GM23338 (cell line): ENCODE data around the gene ZNF831. TPM values are rescaled to one million over a fixed set of nuclear protein-coding genes. Genes with fewer than 3 reads are reported as not detected.

Experiments used
- ATAC-seq: fragments of 200-7000 bp; cut with Tn5 transposase; 3 replicates; pipeline ENCODE4 v1.9.1; 2020
- DNase-seq: peaks from one replicate; pipeline ENCODE4 v3.0.0-alpha.2; 2015; ENCODE audit warnings: low spot score
- H2AFZ ChIP-seq: fragments of 200-600 bp; sonication (generic); 2 replicates; pipeline ENCODE4 v1.8.0; 2016; ENCODE audit warnings: antibody characterized with exemption, mild to moderate bottlenecking, moderate library complexity
- H3F3A ChIP-seq: fragments of 200-600 bp; sonication (generic); replicated peaks from 2 replicates; pipeline ENCODE4 v1.8.0; 2017; ENCODE audit warnings: antibody characterized with exemption, mixed run types, low read depth
- H3K27ac ChIP-seq: fragments of 200-600 bp; sonication (generic); 2 replicates; pipeline ENCODE4 v1.6.1; 2016; ENCODE audit warnings: low read depth
- H3K27me3 ChIP-seq: fragments of 200-600 bp; sonication (generic); 2 replicates; pipeline ENCODE4 v1.8.0; 2016; ENCODE audit warnings: mild to moderate bottlenecking, mixed run types, moderate library complexity; ENCODE audit not compliant: insufficient read depth
- H3K36me3 ChIP-seq: fragments of 200-600 bp; sonication (generic); 2 replicates; pipeline ENCODE4 v1.8.0; 2016; ENCODE audit warnings: mild to moderate bottlenecking; ENCODE audit not compliant: insufficient read depth
- H3K4me1 ChIP-seq: fragments of 200-600 bp; sonication (generic); 2 replicates; pipeline ENCODE4 v1.8.0; 2016; ENCODE audit warnings: mild to moderate bottlenecking, moderate library complexity; ENCODE audit not compliant: insufficient read depth
- H3K4me2 ChIP-seq: fragments of 200-600 bp; sonication (generic); 2 replicates; pipeline ENCODE4 v1.7.1; 2017; ENCODE audit warnings: mixed run types
- H3K4me3 ChIP-seq: fragments of 200-600 bp; sonication (generic); 2 replicates; pipeline ENCODE4 v1.6.1; 2016; ENCODE audit warnings: mixed run types
- H3K79me2 ChIP-seq: fragments of 200-600 bp; sonication (generic); replicated peaks from 2 replicates; pipeline ENCODE4 v1.8.0; 2017; ENCODE audit warnings: mild to moderate bottlenecking; ENCODE audit not compliant: insufficient read depth
- H3K9me2 ChIP-seq: fragments of 200-600 bp; sonication (generic); 2 replicates; pipeline ENCODE4 v1.8.0; 2017; ENCODE audit not compliant: insufficient read depth
- H4K20me1 ChIP-seq: fragments of 200-600 bp; sonication (generic); replicated peaks from 2 replicates; pipeline ENCODE4 v1.8.0; 2017; ENCODE audit warnings: mild to moderate bottlenecking; ENCODE audit not compliant: insufficient read depth
- H3K27ac Mint-ChIP-seq: 2 replicates; pipeline ENCODE4 v1.8.0; 2020; ENCODE audit warnings: inconsistent platforms, mild to moderate bottlenecking, moderate library complexity, mixed read lengths
- H3K27me3 Mint-ChIP-seq: 3 replicates; pipeline ENCODE4 v1.8.0; 2022; ENCODE audit warnings: low read depth, mild to moderate bottlenecking, moderate library complexity, mixed read lengths, inconsistent platforms; ENCODE audit not compliant: insufficient read depth, poor library complexity
- H3K36me3 Mint-ChIP-seq: 3 replicates; pipeline ENCODE4 v1.8.0; 2021; ENCODE audit warnings: low read depth, mild to moderate bottlenecking, inconsistent platforms, moderate library complexity, mixed read lengths
- H3K4me1 Mint-ChIP-seq: 3 replicates; pipeline ENCODE4 v1.8.0; 2020; ENCODE audit warnings: mild to moderate bottlenecking, inconsistent platforms, mixed read lengths
- H3K4me3 Mint-ChIP-seq: 3 replicates; pipeline ENCODE4 v1.8.0; 2021; ENCODE audit warnings: moderate library complexity, mild to moderate bottlenecking, inconsistent platforms, mixed read lengths
- H3K9me3 Mint-ChIP-seq: 3 replicates; pipeline ENCODE4 v1.8.0; 2020; ENCODE audit warnings: moderate library complexity, mild to moderate bottlenecking, inconsistent platforms, mixed read lengths
- CREB1 ChIP-seq: fragments of 250-450 bp; sonication (Bioruptor Pico); IDR thresholded peaks from 2 replicates; pipeline ENCODE4 v1.5.0; 2020; ENCODE audit warnings: low read depth, mild to moderate bottlenecking, moderate library complexity
- EZH2 ChIP-seq: fragments of 200-600 bp; sonication (generic); IDR thresholded peaks from one replicate; pipeline ENCODE4 v1.8.0; 2017; ENCODE audit warnings: antibody characterized with exemption, mild to moderate bottlenecking, low read depth; ENCODE audit not compliant: unreplicated experiment
- EZH2phosphoT487 ChIP-seq: fragments of 200-600 bp; sonication (generic); IDR thresholded peaks from one replicate; pipeline ENCODE4 v1.8.1; 2018; ENCODE audit warnings: antibody characterized with exemption; ENCODE audit not compliant: unreplicated experiment
- JUNB ChIP-seq: IDR thresholded peaks from one replicate; pipeline ENCODE4 v1.6.1; 2016; ENCODE audit warnings: antibody characterized with exemption; ENCODE audit not compliant: unreplicated experiment
- NANOG ChIP-seq: IDR thresholded peaks from 2 replicates; pipeline ENCODE4 v1.6.1; 2016; ENCODE audit warnings: antibody characterized with exemption, borderline replicate concordance
- POLR2AphosphoS5 ChIP-seq: IDR thresholded peaks from 2 replicates; pipeline ENCODE4 v1.6.1; 2016; ENCODE audit warnings: antibody characterized with exemption, low read depth
- STAT1 ChIP-seq: IDR thresholded peaks from one replicate; pipeline ENCODE4 v1.6.1; 2016; ENCODE audit warnings: antibody characterized with exemption; ENCODE audit not compliant: unreplicated experiment
- ZNF114 ChIP-seq: fragments of 250-450 bp; sonication (Bioruptor Pico); IDR thresholded peaks from 2 replicates; pipeline ENCODE4 v1.5.0; 2020; ENCODE audit warnings: mild to moderate bottlenecking, moderate library complexity
- ZNF331 ChIP-seq: fragments of 250-450 bp; sonication (Bioruptor Pico); IDR thresholded peaks from 2 replicates; pipeline ENCODE4 v1.5.0; 2020; ENCODE audit warnings: low read depth, mild to moderate bottlenecking, moderate library complexity
- polyA plus RNA-seq: library from polyadenylated mRNA; unstranded; fragments of >200 nt; fragmentation: Nextera tagmentation; extraction: Ambion mirVana; gene quantifications from 2 replicates; pipeline ENCODE4 v1.2.1, GENCODE V29; 2016
- total RNA-seq: library from RNA; depleted of rRNA; stranded (reverse); fragments of >200 nt; shearing (Covaris generic); gene quantifications from 2 replicates; pipeline ENCODE4 v1.2.3, GENCODE V29; 2014
- TF ChIP-seq, protein P1 (sequence below): IDR thresholded peaks from 2 replicates; pipeline ENCODE4 v1.6.1; 2016; ENCODE audit warnings: antibody characterized with exemption
- TF ChIP-seq, protein P2 (sequence below), 2 experiments: fragments of 200-600 bp in 1 of 2; sonication (generic) in 1 of 2; conservative IDR thresholded peaks; 2 replicates each; pipeline versions ENCODE4 v1.5.1 to v1.6.1; 2016 to 2017; ENCODE audit warnings: antibody characterized with exemption in 2 of 2, low read depth in 2 of 2, mild to moderate bottlenecking in 2 of 2, moderate library complexity in 1 of 2
- TF ChIP-seq, protein P3 (sequence below): IDR thresholded peaks from one replicate; pipeline ENCODE4 v1.6.1; 2018; ENCODE audit warnings: antibody characterized with exemption; ENCODE audit not compliant: unreplicated experiment
- TF ChIP-seq, protein P4 (sequence below): fragments of 250-450 bp; sonication (Bioruptor Pico); IDR thresholded peaks from 2 replicates; pipeline ENCODE4 v1.5.0; 2020; ENCODE audit warnings: mild to moderate bottlenecking, moderate library complexity

ZNF831 gene
- total and polyA plus RNA-seq, 2 experiments from 2014 or later = not detected

DNA sequence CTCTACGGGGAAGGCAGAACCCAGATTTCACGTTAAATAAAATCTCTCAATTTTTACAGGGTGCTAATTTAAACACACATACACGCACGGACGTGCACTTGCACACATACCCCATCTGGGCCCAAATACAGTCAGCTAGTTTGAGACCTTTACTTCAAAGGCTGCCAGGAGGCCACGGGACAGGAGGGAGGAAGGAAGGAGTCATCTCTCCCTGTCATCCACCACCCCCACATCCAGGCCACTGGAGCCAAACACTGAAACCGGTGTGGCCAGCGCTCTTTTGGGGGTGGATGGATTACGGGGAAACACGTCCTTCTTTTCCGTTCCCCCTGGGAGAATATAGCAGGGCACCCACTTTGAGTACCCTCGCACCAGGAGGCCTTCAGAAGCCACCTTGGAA, 60.1 kb downstream of the ZNF831 start (continued):
- no peak for TF ChIP-seq ZNF331 (CRISPR knock-in tag)
- TF ChIP-seq POLR2AphosphoS5 = no peak
- TF ChIP-seq, protein P1, sequence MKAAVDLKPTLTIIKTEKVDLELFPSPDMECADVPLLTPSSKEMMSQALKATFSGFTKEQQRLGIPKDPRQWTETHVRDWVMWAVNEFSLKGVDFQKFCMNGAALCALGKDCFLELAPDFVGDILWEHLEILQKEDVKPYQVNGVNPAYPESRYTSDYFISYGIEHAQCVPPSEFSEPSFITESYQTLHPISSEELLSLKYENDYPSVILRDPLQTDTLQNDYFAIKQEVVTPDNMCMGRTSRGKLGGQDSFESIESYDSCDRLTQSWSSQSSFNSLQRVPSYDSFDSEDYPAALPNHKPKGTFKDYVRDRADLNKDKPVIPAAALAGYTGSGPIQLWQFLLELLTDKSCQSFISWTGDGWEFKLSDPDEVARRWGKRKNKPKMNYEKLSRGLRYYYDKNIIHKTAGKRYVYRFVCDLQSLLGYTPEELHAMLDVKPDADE = no peak
- TF ChIP-seq JUNB = no peak
- no peak for TF ChIP-seq STAT1
- no peak for TF ChIP-seq CREB1 (CRISPR knock-in tag)
- no peak for TF ChIP-seq EZH2

DNA sequence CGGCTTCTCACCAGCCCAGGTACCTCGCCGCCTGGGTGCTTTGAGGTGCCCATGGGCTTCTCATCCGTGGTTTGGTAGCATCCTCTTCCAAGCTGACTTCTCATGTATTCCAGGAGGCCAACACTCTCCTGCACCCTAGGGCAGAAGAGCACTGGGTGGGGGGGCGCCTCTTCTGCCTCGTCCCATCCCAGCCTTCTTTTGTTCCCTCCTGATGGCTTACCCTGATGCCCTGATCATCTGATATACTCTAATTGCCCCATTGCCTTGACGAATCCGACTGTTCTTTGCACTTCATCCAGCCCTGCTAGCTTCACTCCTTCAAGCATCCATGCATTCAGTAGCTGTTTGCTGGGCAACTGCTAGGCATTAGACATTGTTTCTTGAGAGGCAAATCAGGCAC, 60.6 kb downstream of the ZNF831 start:
- peaks cover 4% of the 10 kb centered on the region; the same call in 2 of the 3 replicates for H3K9me3 Mint-ChIP-seq
- H3K4me3 Mint-ChIP-seq = no peak overlapping the region
- Histone ChIP-seq H3K27ac (no peak overlapping the region), H3K79me2 (no peaks in the 10 kb centered on the region), H3K4me2 (no peak overlapping the region), H3K27me3 (peaks cover 27% of the 10 kb centered on the region), H3K9me2 (peaks cover 9% of the 10 kb centered on the region; the same call in 1 of the 2 replicates), H3K4me3 (no peak overlapping the region), H4K20me1 (no peaks in the 10 kb centered on the region), H3K4me1 (peaks cover 16% of the 10 kb centered on the region), H3K36me3 (no peaks in the 10 kb centered on the region), H2AFZ (no peak overlapping the region), H3F3A (no peaks in the 10 kb centered on the region)
- H3K4me1 Mint-ChIP-seq = peaks cover 25% of the 10 kb centered on the region
- H3K27ac Mint-ChIP-seq = no peak overlapping the region
- ATAC-seq (no peak), DNase-seq (no peak)
- peaks cover 26% of the 10 kb centered on the region for H3K27me3 Mint-ChIP-seq
- no peaks in the 10 kb centered on the region for H3K36me3 Mint-ChIP-seq
- TF ChIP-seq CREB1 (CRISPR knock-in tag) (no peak), POLR2AphosphoS5 (no peak), NANOG (no peak), ZNF331 (CRISPR knock-in tag) (no peak), EZH2phosphoT487 (no peak), JUNB (no peak), STAT1 (no peak), EZH2 (no peak), ZNF114 (CRISPR knock-in tag) (no peak)
- TF ChIP-seq, protein P2, sequence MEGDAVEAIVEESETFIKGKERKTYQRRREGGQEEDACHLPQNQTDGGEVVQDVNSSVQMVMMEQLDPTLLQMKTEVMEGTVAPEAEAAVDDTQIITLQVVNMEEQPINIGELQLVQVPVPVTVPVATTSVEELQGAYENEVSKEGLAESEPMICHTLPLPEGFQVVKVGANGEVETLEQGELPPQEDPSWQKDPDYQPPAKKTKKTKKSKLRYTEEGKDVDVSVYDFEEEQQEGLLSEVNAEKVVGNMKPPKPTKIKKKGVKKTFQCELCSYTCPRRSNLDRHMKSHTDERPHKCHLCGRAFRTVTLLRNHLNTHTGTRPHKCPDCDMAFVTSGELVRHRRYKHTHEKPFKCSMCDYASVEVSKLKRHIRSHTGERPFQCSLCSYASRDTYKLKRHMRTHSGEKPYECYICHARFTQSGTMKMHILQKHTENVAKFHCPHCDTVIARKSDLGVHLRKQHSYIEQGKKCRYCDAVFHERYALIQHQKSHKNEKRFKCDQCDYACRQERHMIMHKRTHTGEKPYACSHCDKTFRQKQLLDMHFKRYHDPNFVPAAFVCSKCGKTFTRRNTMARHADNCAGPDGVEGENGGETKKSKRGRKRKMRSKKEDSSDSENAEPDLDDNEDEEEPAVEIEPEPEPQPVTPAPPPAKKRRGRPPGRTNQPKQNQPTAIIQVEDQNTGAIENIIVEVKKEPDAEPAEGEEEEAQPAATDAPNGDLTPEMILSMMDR (conservative IDR thresholded peaks at IDR 0.05; ENCODE audit: low read depth in 2 of 2) = no peak
- TF ChIP-seq, protein P3, sequence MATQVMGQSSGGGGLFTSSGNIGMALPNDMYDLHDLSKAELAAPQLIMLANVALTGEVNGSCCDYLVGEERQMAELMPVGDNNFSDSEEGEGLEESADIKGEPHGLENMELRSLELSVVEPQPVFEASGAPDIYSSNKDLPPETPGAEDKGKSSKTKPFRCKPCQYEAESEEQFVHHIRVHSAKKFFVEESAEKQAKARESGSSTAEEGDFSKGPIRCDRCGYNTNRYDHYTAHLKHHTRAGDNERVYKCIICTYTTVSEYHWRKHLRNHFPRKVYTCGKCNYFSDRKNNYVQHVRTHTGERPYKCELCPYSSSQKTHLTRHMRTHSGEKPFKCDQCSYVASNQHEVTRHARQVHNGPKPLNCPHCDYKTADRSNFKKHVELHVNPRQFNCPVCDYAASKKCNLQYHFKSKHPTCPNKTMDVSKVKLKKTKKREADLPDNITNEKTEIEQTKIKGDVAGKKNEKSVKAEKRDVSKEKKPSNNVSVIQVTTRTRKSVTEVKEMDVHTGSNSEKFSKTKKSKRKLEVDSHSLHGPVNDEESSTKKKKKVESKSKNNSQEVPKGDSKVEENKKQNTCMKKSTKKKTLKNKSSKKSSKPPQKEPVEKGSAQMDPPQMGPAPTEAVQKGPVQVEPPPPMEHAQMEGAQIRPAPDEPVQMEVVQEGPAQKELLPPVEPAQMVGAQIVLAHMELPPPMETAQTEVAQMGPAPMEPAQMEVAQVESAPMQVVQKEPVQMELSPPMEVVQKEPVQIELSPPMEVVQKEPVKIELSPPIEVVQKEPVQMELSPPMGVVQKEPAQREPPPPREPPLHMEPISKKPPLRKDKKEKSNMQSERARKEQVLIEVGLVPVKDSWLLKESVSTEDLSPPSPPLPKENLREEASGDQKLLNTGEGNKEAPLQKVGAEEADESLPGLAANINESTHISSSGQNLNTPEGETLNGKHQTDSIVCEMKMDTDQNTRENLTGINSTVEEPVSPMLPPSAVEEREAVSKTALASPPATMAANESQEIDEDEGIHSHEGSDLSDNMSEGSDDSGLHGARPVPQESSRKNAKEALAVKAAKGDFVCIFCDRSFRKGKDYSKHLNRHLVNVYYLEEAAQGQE = no peak
- TF ChIP-seq, protein P4, sequence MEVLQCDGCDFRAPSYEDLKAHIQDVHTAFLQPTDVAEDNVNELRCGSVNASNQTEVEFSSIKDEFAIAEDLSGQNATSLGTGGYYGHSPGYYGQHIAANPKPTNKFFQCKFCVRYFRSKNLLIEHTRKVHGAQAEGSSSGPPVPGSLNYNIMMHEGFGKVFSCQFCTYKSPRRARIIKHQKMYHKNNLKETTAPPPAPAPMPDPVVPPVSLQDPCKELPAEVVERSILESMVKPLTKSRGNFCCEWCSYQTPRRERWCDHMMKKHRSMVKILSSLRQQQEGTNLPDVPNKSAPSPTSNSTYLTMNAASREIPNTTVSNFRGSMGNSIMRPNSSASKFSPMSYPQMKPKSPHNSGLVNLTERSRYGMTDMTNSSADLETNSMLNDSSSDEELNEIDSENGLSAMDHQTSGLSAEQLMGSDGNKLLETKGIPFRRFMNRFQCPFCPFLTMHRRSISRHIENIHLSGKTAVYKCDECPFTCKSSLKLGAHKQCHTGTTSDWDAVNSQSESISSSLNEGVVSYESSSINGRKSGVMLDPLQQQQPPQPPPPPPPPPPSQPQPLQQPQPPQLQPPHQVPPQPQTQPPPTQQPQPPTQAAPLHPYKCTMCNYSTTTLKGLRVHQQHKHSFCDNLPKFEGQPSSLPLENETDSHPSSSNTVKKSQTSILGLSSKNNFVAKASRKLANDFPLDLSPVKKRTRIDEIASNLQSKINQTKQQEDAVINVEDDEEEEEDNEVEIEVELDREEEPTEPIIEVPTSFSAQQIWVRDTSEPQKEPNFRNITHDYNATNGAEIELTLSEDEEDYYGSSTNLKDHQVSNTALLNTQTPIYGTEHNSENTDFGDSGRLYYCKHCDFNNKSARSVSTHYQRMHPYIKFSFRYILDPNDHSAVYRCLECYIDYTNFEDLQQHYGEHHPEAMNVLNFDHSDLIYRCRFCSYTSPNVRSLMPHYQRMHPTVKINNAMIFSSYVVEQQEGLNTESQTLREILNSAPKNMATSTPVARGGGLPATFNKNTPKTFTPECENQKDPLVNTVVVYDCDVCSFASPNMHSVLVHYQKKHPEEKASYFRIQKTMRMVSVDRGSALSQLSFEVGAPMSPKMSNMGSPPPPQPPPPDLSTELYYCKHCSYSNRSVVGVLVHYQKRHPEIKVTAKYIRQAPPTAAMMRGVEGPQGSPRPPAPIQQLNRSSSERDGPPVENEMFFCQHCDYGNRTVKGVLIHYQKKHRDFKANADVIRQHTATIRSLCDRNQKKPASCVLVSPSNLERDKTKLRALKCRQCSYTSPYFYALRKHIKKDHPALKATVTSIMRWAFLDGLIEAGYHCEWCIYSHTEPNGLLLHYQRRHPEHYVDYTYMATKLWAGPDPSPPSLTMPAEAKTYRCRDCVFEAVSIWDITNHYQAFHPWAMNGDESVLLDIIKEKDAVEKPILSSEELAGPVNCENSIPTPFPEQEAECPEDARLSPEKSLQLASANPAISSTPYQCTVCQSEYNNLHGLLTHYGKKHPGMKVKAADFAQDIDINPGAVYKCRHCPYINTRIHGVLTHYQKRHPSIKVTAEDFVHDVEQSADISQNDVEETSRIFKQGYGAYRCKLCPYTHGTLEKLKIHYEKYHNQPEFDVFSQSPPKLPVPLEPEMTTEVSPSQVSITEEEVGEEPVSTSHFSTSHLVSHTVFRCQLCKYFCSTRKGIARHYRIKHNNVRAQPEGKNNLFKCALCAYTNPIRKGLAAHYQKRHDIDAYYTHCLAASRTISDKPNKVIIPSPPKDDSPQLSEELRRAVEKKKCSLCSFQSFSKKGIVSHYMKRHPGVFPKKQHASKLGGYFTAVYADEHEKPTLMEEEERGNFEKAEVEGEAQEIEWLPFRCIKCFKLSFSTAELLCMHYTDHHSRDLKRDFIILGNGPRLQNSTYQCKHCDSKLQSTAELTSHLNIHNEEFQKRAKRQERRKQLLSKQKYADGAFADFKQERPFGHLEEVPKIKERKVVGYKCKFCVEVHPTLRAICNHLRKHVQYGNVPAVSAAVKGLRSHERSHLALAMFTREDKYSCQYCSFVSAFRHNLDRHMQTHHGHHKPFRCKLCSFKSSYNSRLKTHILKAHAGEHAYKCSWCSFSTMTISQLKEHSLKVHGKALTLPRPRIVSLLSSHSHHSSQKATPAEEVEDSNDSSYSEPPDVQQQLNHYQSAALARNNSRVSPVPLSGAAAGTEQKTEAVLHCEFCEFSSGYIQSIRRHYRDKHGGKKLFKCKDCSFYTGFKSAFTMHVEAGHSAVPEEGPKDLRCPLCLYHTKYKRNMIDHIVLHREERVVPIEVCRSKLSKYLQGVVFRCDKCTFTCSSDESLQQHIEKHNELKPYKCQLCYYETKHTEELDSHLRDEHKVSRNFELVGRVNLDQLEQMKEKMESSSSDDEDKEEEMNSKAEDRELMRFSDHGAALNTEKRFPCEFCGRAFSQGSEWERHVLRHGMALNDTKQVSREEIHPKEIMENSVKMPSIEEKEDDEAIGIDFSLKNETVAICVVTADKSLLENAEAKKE = no peak
